Suprapubic skin (tissue), 4 donors: ENCODE results near the gene PIK3R1.

Experiments
- CTCF ChIP-seq, 2 donors: fragments of 200-600 bp in 1 of 2; fragments of 450-650 bp in 1 of 2; sonication (generic) in 1 of 2; IDR thresholded peaks; one replicate each; pipeline ENCODE4 v1.5.1; 2016 to 2019; ENCODE audit warnings: antibody characterized with exemption in 2 of 2, mild to moderate bottlenecking in 1 of 2, moderate library complexity in 1 of 2
- EP300 ChIP-seq: sonication (generic); formaldehyde crosslinking; IDR thresholded peaks from one replicate; pipeline ENCODE4 v1.6.1; 2017; ENCODE audit warnings: antibody characterized with exemption
- POLR2A ChIP-seq, 2 donors: fragments of 450-650 bp; IDR thresholded peaks; one replicate each; pipeline ENCODE4 v1.6.1; 2017; ENCODE audit warnings: antibody characterized with exemption in 2 of 2, mild to moderate bottlenecking in 2 of 2, moderate library complexity in 2 of 2
- POLR2AphosphoS5 ChIP-seq, 3 donors: sonication (generic); formaldehyde crosslinking; IDR thresholded peaks; one replicate each; pipeline ENCODE4 v1.6.1; 2017; ENCODE audit warnings: antibody characterized with exemption in 3 of 3

GRCh38 chr5:68219161-68219816 lies 3.7 kb downstream of the PIK3R1 start:
- TF ChIP-seq POLR2A (IDR thresholded peaks at IDR 0.05) (no peak), CTCF (IDR thresholded peaks at IDR 0.05) (no peak), EP300 (no peak), POLR2AphosphoS5 (IDR thresholded peaks at IDR 0.05) (no peak)
